HG03432 (cell line): ENCODE results near the gene RNF17.

Experiments used
- ATAC-seq: cut with Tn5 transposase; IDR thresholded peaks from one replicate; pipeline ENCODE4 v1.9.1; 2021; ENCODE audit warnings: mild to moderate bottlenecking, moderate library complexity; ENCODE audit not compliant: unreplicated experiment

RNF17 gene

DNA sequence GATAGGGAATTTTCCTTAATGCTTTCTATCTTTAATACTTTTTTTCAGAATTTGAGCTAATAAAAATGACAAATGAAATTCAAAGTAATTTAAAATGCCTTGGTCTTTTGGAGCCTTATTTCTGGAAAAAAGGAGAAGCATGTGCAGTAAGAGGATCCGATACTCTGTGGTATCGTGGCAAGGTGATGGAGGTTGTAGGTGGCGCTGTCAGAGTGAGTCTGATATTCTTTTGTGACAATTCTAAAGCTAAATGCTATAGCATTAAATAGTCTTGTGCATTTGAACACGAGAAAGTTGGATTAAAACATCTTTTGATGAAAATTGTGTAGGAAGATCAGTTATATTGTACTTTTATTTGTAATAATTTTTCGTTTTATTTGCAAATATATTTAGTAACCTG, 95.0 kb downstream of the RNF17 start:
- ATAC-seq, result no peak

DNA sequence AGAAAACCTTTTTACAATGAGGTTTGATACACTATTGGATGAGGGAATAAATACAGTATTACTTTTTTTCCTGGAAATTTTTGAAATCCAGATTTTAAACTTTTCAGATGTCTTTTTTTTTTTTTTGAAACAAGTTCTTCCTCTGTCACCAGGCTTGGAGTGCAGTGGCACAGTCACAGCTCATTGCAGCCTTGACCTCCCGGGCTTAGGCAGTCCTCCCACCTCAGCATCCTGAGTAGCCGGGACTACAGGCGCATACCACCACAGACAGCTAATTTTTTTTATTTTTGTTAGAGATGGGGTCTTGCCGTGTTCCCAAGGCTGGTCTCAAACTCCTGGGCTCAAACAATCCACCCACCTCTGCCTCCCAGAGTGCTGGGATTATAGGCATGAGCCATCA, 96.8 kb downstream of the RNF17 start:
- ATAC-seq, result no peak

DNA sequence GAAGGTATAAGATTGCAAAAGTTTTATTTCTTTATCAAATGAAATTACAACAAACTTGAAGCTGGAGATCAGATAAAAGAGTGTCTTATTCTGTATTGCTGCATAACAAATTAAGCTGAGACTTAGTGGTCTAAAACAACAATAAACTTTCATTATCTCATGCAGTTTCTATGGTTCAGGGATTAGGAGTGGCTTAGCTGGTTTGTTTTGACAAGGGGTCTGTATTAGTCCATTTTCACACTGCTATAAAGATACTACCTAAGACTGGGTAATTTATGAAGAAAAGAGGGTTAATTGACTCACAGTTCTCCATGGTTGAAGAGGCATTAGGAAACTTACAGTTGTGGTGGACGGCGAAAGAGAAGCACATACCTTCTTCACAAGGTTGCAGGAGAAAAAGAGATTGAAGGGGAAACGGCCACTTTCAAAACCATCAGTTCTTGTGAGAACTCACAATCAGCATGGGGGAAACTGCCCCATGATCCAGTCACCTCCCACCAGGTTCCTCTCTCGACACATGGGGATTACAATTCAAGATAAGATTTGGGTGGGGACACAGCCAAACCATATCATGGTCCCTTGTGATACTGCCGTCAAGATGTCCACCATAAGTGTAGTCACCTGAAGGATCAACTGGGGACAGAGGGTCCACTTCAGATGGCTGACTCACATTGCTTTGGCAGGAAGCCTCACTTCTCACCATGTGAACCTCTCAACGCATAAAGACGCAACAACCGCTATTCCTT, 97.8 kb downstream of the RNF17 start:
- no peak for ATAC-seq

DNA sequence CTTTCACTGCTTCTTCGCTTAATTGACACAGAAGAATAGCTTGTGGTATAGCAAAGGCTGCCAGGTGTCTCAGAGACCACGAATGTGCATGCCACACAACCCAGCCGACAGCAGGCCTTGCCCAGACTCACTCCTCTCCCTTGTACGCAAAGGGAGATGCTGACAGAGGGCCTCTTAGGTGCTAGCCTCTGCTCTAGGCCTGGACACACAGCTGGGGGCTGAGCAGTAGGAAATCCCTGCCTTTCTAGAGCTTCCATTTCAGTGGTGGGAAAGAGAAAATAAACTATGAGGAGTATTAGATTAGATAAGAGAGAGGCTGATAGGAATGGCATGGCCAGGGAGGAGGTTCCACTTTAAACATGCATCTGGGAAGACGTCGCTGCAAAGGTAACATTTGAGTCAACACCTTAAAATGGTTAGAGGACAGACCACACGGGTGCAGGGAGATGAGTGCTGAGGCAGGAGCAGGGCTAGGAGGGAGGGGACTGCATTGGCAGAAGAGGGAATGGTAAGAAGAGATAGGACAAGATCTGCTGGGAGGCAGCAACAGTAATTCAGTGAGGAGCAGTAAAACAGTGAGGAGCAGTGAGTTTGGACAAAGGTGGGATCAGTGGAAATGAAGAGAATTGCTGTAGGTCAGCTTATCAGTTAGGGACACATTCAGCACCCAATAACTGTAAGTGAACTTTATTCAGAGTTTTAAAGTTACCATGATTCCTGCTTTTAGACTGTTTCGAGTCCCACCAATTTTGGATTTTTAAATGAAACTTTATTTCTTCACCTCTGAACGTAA, 100.0 kb downstream of the RNF17 start:
- no peak for ATAC-seq

DNA sequence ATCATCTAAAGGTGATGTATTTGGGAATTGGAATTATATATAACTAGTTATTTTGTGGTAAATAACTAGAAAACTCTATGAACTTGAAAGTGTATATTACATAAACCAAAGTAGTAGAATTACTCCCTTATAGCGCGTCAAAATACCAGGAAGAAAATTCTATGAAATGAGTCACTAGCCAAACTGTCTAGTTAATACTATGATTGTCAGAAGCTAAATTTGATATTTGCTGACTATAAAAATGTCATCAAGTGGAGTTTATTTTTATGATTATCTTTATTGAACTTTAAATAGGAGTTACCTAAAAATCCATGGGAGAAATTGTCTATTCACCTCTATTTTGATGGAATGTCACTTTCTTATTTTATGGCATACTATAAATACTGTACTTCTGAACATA, 100.6 kb downstream of the RNF17 start:
- ATAC-seq, result no peak

DNA sequence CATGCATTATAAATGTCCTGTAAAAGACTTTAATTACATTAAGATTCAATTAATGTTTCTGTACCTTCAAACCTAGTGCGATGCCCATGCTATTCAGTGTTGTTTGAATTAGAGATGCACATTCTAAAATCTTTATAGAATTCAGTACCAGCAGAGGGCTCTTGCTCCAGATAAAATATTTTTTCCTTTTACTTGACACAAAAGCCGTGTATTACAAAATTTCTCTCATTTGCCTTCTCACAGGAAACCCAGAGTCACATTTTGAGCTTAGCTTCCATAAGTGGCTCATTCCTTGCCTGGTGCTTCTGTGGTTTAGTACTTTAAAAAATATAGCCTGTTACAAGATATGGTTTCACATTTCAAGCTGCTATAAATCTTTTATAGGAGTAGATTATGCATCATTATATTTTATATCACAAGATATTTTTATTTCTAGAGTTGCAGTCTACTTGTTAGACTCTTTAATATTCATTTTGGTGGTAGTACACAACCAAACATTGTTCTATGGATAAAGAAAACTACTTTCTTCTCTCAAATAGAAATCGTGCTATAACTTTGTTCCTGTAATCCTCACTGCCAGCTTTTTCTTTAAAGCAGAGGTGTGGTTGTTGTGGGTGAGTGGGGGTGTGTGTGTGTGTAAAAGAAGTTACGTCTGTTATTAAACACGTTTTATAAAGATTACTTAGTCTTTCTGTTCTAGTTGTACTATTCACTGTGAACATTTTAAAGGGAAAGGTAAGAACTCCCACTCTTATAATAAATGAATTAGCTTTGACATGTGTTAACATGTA, 101.4 kb downstream of the RNF17 start:
- ATAC-seq, result no peak

DNA sequence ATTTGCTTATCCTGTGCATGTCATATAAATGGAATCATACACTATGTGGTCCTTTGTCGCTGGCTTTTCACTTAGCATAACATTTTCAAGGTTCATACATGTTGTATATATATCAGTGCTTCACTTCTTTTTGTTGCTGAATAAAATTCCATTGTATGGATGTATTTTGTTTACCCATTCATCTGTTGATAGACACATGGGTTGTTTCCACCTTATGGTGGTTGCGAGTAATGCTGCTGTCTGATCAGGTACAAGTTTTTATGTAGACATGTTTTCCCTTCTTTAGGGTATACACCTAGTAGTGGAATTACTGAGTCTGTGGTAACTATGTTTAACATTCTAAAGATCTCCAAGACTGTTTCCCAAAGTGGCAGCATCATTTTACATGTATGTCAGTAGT, 102.5 kb downstream of the RNF17 start:
- no peak for ATAC-seq

DNA sequence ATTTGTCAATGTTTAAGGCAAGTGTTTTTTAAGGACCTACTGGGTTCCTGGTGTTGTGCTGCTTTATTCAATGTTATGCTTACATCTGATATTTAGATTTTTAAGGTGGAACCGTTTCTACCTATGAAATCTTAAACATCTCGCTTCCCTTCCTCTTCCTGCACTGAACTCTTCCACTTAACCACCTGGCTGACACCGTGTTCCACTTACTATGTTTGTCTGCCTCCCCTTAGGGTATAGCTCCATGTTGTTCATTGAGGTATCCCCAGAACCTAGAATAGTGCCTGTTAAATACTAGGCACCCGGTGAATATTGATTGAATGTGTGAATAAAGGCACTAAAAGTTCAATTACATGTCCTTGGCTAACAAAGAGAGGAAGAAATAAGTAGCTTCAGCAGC, 104.9 kb downstream of the RNF17 start:
- no peak for ATAC-seq

DNA sequence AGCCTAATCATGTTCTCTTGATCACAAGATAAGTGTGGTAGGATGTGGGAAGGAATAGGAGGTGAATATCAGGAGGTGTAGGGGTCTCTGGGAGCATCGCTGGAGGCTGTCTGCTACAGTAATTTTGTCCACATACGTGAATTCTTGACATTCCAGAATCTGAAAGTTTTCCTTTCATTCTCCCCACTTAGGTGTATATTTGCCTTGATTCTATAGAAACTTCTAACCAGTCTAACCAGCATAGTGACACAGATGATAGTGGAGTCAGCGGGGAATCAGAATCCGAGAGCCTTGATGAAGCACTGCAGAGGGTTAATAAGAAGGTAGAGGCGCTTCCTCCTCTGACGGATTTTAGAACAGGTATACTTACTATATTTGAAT, 106.4 kb downstream of the RNF17 start:
- no peak for ATAC-seq

DNA sequence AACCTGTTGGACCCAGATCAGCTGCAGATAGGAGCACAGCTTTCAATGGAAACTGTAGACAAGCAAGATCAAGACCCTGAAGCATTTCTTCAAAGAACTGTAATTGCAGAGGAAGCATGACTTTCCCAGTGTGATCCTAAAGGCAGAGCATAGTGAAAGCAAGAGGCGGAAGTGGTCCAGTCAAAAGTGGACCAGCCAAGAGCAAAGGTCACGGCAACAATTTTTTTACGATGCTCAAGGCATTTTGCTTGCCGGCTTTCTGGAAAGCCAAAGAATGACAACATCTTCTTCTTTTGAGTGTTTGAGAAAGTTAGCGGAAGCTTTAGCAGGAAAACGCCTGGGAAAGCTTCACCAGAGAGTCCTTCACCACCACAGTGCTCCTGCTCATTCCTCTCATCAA, 111.6 kb downstream of the RNF17 start:
- ATAC-seq, result no peak

DNA sequence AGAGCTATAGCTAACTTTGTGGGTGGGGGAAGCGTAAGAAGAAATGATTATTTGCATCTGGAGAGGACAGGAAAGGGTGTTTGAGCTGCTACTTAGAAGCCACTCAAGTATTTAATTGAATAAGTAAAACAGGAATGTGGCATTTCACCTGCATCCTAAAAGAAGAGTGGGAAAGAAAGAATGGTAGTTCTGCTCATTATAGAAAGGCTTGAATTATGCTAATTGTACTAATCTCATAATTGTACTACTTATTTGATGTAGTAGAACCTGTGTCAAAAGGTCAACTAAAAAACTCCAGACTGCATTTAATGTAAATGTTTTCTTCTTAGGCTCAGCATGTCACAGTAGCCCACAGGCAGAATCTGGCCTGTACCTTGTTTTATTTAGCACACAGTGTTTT, 113.6 kb downstream of the RNF17 start:
- ATAC-seq, result no peak

DNA sequence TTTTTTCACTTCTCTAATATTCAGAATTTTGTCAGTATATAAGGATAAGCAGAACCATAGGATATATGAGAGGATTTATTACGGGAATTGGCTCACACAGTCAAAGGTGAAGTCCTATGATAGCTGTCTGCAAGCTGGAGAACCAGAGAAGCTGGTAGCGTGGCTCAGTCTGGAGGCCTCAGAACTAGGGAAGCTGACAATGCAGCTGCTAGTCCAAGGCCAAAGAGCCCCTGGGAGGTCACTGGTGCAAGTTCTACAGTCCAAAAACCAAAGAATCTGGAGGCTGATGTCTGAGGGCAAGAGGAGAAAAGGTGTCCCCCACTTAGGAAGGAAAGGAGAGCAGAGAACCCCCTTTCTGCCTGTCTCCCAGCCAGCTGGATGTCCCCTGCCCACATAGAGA, 114.4 kb downstream of the RNF17 start:
- no peak for ATAC-seq

DNA sequence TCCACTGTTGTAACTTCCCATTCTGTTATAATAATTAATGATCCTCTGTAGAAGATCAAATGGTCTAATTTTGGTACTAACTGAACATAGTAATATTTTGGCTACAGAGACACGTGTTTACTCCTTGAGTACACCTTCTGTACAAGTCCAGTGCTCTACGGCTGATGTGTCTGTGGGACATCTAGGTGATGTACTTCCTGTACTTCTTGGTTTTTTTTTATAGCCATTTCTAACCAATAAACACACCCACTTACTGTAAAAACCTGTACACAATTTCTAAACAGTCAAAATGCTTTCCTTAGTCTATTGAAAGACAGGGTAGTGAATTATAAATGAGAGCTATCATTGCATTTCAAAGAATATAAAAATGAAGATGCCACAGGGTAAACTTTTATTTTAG, 118.7 kb downstream of the RNF17 start:
- no peak for ATAC-seq

DNA sequence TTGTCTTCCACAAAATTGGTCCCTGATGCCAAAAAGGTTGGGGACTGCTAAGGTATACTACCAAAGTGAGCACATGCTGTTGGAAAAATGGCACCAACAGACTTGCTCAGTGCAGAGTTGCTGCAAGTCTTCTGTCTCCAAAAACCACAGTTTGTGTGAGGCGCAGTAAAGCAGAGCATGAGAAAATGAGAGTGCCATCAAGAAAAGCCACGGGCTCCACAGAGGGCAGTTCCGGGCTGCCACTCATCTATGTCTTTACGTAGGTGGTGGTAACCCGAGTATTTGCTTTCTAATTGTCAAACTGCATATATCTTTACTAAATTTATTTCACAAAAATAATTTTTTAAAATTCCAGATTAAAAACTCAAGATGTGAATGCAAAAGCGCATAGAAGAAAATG, 123.8 kb downstream of the RNF17 start:
- peak; percentile 74 for ATAC-seq

DNA sequence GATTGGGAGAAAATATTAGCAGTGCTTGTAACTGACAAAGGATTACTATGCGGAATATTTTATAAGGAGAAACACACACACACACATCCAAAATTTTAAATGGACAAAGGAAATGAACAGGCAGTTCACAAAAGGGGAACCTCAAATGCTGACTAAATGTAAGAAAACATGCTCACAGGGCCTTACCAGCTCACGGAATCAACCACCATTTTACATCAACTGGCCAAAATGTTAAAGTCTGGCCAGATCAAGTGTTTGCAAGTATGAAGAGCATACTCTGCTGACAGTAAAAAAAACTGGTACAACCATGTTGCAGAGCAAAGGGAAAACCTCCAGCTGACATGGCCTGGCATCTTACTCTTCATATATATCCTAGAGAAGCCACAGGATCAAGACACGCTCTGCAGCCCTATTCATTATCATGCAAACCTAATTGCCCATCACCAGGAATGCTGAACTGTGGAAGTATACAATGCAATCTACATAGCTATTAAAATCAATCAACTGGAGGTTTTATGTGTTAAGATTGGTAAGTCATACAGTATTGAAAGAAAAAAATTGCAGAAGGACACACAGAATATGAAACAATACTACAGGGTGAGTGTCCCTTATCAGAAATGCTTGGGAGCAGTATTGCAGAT, 124.4 kb downstream of the RNF17 start:
- peak; percentile 67 for ATAC-seq

DNA sequence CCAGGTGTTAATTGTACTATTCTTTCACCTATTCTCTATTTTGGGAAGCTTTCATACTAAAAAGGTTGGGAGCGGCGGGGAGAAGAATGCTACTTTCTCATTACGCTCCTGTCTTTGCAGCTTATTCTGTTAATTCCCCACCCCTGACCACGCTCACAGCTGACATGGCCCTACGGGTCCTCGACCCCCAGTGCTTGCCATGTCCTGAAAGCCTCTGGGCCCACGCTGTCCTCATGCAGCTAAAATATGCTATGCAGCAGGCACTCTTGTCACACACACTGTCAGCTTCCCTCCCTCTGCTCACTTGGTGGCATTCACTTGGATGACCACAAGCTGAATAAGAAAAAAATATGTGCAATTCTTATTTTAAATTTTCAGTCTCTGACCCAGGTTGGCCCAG, 126.3 kb downstream of the RNF17 start:
- ATAC-seq, result no peak

DNA sequence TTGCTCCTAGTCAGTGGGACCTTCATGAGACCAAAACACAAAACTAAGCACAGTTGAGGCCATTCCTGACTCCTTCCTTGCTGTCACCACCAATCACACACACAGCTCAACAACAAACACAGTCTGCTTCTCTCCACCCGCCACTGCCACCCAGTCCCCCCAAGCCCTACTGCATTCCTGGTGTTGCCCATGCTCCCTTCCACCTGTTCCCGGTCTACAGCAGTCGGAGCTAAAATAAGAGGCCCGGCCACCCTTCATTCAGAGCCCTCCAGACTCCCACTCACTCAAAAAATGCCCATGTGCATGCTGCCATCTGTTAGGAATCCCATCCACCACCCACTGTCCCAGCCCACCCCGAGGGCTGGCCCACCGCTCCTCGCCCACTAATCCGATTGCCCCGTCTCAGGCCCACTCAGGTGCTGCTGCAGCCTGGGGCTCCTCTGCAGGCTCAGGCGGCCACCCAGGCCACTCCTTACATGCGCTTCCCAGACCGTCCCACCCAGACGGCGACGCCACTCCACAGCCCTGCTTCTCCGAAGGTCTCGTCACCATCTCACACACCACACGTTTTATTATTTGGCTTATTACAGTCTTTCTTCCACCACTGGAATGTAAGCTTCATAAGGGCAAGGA, 127.6 kb downstream of the RNF17 start:
- no peak for ATAC-seq

DNA sequence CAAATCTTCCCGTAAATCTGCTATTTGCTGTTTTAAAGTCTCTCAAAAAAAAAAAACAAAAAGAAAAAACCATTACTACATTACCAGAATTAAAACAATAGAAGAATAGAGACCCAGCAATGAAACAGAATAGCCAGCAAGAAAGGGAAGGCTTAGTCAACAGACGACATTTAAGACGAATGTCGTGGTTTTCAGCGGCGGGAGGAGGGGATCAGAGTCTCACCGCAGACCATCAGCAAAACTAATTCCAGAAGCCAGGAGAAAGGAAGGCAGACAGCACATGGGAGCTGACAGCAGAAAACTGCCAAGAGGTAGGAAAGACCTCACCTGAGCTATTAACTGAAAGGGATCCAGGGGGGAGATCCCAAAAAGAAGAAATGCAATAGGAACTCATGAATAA, 128.9 kb downstream of the RNF17 start:
- ATAC-seq, result no peak

DNA sequence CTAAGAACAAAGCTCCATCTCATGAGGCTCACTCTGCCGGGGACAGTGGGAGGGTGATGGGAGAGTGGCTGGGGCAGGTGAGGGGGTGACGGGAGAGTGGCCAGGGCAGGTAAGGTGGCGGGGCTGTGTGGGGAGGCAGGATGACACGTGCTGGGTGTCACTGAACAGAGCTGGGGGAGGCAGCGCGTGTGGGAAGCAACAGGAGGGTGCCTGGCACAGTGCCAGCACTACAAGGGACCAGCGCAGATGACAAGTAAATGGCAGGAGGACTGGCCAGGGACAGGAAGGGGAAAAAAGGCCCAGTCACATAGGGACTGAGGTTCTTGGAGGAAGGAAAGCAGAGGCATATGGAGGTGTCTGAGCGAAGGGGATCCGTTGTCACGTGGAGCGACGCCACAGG, 129.9 kb downstream of the RNF17 start:
- ATAC-seq, result no peak

DNA sequence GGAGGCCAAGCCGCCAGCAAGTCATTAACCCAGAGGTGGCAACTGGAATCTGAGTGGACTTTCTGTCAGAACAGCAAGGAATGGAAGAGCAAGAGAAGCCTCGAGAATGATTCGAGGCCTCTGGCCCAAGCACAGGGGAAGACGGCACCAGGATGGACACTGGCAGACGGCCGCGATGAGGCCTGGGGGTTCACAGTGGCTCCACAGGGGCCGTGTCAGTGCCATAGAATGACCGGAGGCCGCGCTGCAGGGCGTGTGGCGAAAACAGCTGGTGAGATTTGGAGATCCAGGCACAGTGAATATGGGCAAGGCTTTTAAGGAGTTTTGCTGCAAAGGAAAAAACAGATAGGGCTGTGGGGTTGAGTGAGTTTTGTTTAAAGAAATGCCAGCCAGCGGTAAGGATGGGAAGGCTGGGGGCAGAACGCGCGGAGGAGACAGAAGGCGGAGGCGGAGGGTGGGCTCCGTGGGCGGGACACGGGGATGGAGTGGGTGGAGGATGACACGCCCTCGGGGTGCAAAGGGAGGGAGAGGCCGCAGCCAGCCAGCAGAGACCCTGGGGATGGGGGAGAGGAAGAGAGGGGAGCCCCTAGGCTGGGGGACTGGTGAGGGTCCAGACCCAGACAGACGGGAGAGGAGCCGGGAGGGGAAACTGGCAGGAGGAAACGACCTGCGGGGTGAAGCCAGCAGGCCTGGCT, 130.5 kb downstream of the RNF17 start:
- ATAC-seq, result no peak
